Measurements from ENCODE around the gene CT45A3.
"Not testable (repeated sequence)": the region's sequence is repeated elsewhere in the genome, so short reads cannot be mapped to it uniquely, and the experiment has no call there.

CT45A3 gene

GRCh38 chrX:135740681-135741149, 27.3 kb downstream of the CT45A3 start:
- H3K4me3 ChIP-seq (ENCODE audit: insufficient read depth, low read length, poor library complexity, severe bottlenecking), result peak overlapping the region; percentile 30
- no peaks in the 10 kb centered on the region for H3K9me3 ChIP-seq (ENCODE audit: insufficient read depth, low read length)
- H3K36me3 ChIP-seq (ENCODE audit: low read length), result no peaks in the 10 kb centered on the region
- H3K4me2 ChIP-seq (ENCODE audit: low read depth, low read length, poor library complexity, severe bottlenecking), result peak overlapping the region; percentile 50
- no peaks in the 10 kb centered on the region for H3K79me2 ChIP-seq (ENCODE audit: insufficient read depth, low read length)
- peak overlapping the region; percentile 21; the same call in 1 of the 2 replicates for H3K9ac ChIP-seq (ENCODE audit: low read length)
- no peaks in the 10 kb centered on the region for H3K27me3 ChIP-seq (ENCODE audit: low read length)
- no peaks in the 10 kb centered on the region for H3K9me2 ChIP-seq (replicated peaks; ENCODE audit: insufficient read depth, low read length)
- no peaks in the 10 kb centered on the region for H4K20me1 ChIP-seq (ENCODE audit: low read depth, low read length)
- no peak overlapping the region for H3K27ac ChIP-seq (ENCODE audit: low read depth, low read length)
- no peak for TF ChIP-seq EZH2phosphoT487 (conservative IDR thresholded peaks at IDR 0.05; ENCODE audit: low read length)
- TF ChIP-seq, protein P1, sequence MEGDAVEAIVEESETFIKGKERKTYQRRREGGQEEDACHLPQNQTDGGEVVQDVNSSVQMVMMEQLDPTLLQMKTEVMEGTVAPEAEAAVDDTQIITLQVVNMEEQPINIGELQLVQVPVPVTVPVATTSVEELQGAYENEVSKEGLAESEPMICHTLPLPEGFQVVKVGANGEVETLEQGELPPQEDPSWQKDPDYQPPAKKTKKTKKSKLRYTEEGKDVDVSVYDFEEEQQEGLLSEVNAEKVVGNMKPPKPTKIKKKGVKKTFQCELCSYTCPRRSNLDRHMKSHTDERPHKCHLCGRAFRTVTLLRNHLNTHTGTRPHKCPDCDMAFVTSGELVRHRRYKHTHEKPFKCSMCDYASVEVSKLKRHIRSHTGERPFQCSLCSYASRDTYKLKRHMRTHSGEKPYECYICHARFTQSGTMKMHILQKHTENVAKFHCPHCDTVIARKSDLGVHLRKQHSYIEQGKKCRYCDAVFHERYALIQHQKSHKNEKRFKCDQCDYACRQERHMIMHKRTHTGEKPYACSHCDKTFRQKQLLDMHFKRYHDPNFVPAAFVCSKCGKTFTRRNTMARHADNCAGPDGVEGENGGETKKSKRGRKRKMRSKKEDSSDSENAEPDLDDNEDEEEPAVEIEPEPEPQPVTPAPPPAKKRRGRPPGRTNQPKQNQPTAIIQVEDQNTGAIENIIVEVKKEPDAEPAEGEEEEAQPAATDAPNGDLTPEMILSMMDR (IDR thresholded peaks at IDR 0.05; ENCODE audit: insufficient read depth, low read length, poor library complexity, severe bottlenecking), result peak; percentile 46
- H2AFZ ChIP-seq (ENCODE audit: low read depth, low read length, severe bottlenecking), result peak overlapping the region; percentile 46
- H3F3A ChIP-seq (ENCODE audit: insufficient read depth), result no peaks in the 10 kb centered on the region

- Histone ChIP-seq H3K9ac (ENCODE audit: low read length) (no peak overlapping the region), H3K9me3 (ENCODE audit: insufficient read depth, low read length) (no peaks in the 10 kb centered on the region)
Measured at GRCh38 chrX:135737366-135738071, 30.5 kb downstream of the CT45A3 start.

DNA sequence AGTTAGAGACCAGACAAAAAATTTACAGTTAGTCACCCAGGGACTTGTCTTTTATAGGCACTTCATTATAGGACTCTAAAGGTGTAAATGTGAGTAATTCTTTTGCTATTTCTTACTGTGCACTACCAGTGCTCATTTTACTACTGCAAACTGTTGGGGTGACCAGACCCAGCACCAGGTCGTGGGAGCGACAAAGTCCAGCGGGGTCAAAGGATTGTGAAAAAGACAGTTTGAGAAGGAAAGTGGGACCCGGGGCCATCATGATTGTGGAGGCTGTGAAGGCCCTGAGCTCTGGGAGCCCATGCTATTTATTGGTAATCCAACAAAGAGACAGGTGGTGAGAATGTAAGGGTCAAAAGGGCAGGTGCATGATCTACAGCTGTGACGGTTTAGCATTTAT, 33.3 kb downstream of the CT45A3 start:
- H3K27me3 ChIP-seq (ENCODE audit: low read length); H3K9me2 ChIP-seq (replicated peaks; ENCODE audit: insufficient read depth, low read length); H3K79me2 ChIP-seq (ENCODE audit: insufficient read depth, low read length); H3K27ac ChIP-seq (ENCODE audit: low read depth, low read length); H3F3A ChIP-seq (ENCODE audit: insufficient read depth); H3K36me3 ChIP-seq (ENCODE audit: low read length); H3K4me3 ChIP-seq (ENCODE audit: insufficient read depth, low read length, poor library complexity, severe bottlenecking); H2AFZ ChIP-seq (ENCODE audit: low read depth, low read length, severe bottlenecking); H4K20me1 ChIP-seq (ENCODE audit: low read depth, low read length); H3K4me2 ChIP-seq (ENCODE audit: low read depth, low read length, poor library complexity, severe bottlenecking); H3K9ac ChIP-seq (ENCODE audit: low read length); H3K9me3 ChIP-seq (ENCODE audit: insufficient read depth, low read length): not testable (repeated sequence)

More at GRCh38 chrX:135737366-135738071, 30.5 kb downstream of the CT45A3 start:
- TF ChIP-seq, protein P1 (IDR thresholded peaks at IDR 0.05; ENCODE audit: insufficient read depth, low read length, poor library complexity, severe bottlenecking), result no peak
- TF ChIP-seq EZH2phosphoT487 (conservative IDR thresholded peaks at IDR 0.05; ENCODE audit: low read length), result no peak
- Histone ChIP-seq H2AFZ (ENCODE audit: low read depth, low read length, severe bottlenecking) (no peak overlapping the region), H3K79me2 (ENCODE audit: insufficient read depth, low read length) (no peaks in the 10 kb centered on the region), H3K27ac (ENCODE audit: low read depth, low read length) (no peak overlapping the region), H3K27me3 (ENCODE audit: low read length) (no peaks in the 10 kb centered on the region), H3K9me2 (replicated peaks; ENCODE audit: insufficient read depth, low read length) (no peaks in the 10 kb centered on the region), H3K36me3 (ENCODE audit: low read length) (no peaks in the 10 kb centered on the region), H3K4me3 (ENCODE audit: insufficient read depth, low read length, poor library complexity, severe bottlenecking) (no peak overlapping the region), H3F3A (ENCODE audit: insufficient read depth) (no peaks in the 10 kb centered on the region), H4K20me1 (ENCODE audit: low read depth, low read length) (no peaks in the 10 kb centered on the region), H3K4me2 (ENCODE audit: low read depth, low read length, poor library complexity, severe bottlenecking) (no peak overlapping the region)

- H4K20me1 ChIP-seq (ENCODE audit: low read depth, low read length), result no peaks in the 10 kb centered on the region
- H3K4me3 ChIP-seq (ENCODE audit: insufficient read depth, low read length, poor library complexity, severe bottlenecking), result no peak overlapping the region
- no peaks in the 10 kb centered on the region for H3K79me2 ChIP-seq (ENCODE audit: insufficient read depth, low read length)
- H3K36me3 ChIP-seq (ENCODE audit: low read length), result no peaks in the 10 kb centered on the region
- no peak for TF ChIP-seq EZH2phosphoT487 (conservative IDR thresholded peaks at IDR 0.05; ENCODE audit: low read length)
- TF ChIP-seq, protein P1 (IDR thresholded peaks at IDR 0.05; ENCODE audit: insufficient read depth, low read length, poor library complexity, severe bottlenecking), result no peak
- no peak overlapping the region for H3K9ac ChIP-seq (ENCODE audit: low read length)
- H3F3A ChIP-seq (ENCODE audit: insufficient read depth), result no peaks in the 10 kb centered on the region
- H3K27me3 ChIP-seq (ENCODE audit: low read length), result no peaks in the 10 kb centered on the region
- no peaks in the 10 kb centered on the region for H3K9me2 ChIP-seq (replicated peaks; ENCODE audit: insufficient read depth, low read length)
- H3K27ac ChIP-seq (ENCODE audit: low read depth, low read length), result no peak overlapping the region
- no peak overlapping the region for H2AFZ ChIP-seq (ENCODE audit: low read depth, low read length, severe bottlenecking)
- no peak overlapping the region for H3K4me2 ChIP-seq (ENCODE audit: low read depth, low read length, poor library complexity, severe bottlenecking)
- H3K9me3 ChIP-seq (ENCODE audit: insufficient read depth, low read length), result no peaks in the 10 kb centered on the region
Measured at GRCh38 chrX:135713795-135714194, 54.2 kb downstream of the CT45A3 start.

- not testable (repeated sequence) for H4K20me1 ChIP-seq (ENCODE audit: low read depth, low read length); H3K9me3 ChIP-seq (ENCODE audit: insufficient read depth, low read length); H3K79me2 ChIP-seq (ENCODE audit: insufficient read depth, low read length); H3K36me3 ChIP-seq (ENCODE audit: low read length); H2AFZ ChIP-seq (ENCODE audit: low read depth, low read length, severe bottlenecking); H3F3A ChIP-seq (ENCODE audit: insufficient read depth); H3K27me3 ChIP-seq (ENCODE audit: low read length); H3K9ac ChIP-seq (ENCODE audit: low read length); H3K4me3 ChIP-seq (ENCODE audit: insufficient read depth, low read length, poor library complexity, severe bottlenecking); H3K4me2 ChIP-seq (ENCODE audit: low read depth, low read length, poor library complexity, severe bottlenecking); H3K27ac ChIP-seq (ENCODE audit: low read depth, low read length); H3K9me2 ChIP-seq (replicated peaks; ENCODE audit: insufficient read depth, low read length)
Measured at GRCh38 chrX:135713183-135713689, 54.8 kb downstream of the CT45A3 start, which contains the start of gene CT45A1. CT45A1 (plus strand) TSS chrX:135713639; CDS start chrX:135718941, 5,302 bp downstream.
